Stomach (tissue), 4 donors: ENCODE data around the gene KIRREL3.

Experiments used
- CTCF ChIP-seq, 7 experiments: fragments of 450-650 bp in 4 of 7; fragments of 200-600 bp in 3 of 7; sonication (generic) in 3 of 7; IDR thresholded peaks; one replicate each; pipeline ENCODE4 v1.5.1; 2016 to 2019; ENCODE audit warnings: antibody characterized with exemption in 7 of 7, control low read depth in 2 of 7, mild to moderate bottlenecking in 1 of 7
- POLR2A ChIP-seq, 4 donors: fragments of 450-650 bp; IDR thresholded peaks; one replicate each; pipeline ENCODE4 v1.6.1; 2016; ENCODE audit warnings: antibody characterized with exemption in 4 of 4, control low read depth in 2 of 4, mild to moderate bottlenecking in 1 of 4, moderate library complexity in 1 of 4
- POLR2AphosphoS5 ChIP-seq, 3 donors: sonication (generic); formaldehyde crosslinking; IDR thresholded peaks; one replicate each; pipeline ENCODE4 v1.6.1; 2016; ENCODE audit warnings: antibody characterized with exemption in 3 of 3

GRCh38 chr11:126578021-126578420 is 422.5 kb downstream of the KIRREL3 start:
- TF ChIP-seq CTCF (IDR thresholded peaks at IDR 0.05): no peak
- no peak for TF ChIP-seq POLR2AphosphoS5 (IDR thresholded peaks at IDR 0.05)
- TF ChIP-seq POLR2A (IDR thresholded peaks at IDR 0.05): no peak
